ENCODE results near the gene KIF14. TPM values are rescaled to one million over a fixed set of nuclear protein-coding genes. Genes with fewer than 3 reads are reported as not detected.

The KIF14 gene
- total RNA-seq, 1 donor from 2014 or later = 60.2 TPM

GRCh38 chr1:200619894-200620272, 668 bp downstream of the KIF14 start:
- Histone ChIP-seq H2AFZ (replicated peaks) (peak overlapping the region; percentile 58), H3K4me1 (peaks cover 11% of the 10 kb centered on the region), H3K36me3 (peaks cover 15% of the 10 kb centered on the region), H3K27me3 (no peaks in the 10 kb centered on the region), H3K9ac (peak overlapping the region; percentile 71), H3K27ac (no peak overlapping the region), H3F3A (ENCODE audit: low read depth) (peaks cover 6% of the 10 kb centered on the region), H3K4me2 (peak overlapping the region; percentile 91), H3K9me3 (ENCODE audit: low read depth) (no peaks in the 10 kb centered on the region), H3K79me2 (ENCODE audit: low read depth) (peaks cover 46% of the 10 kb centered on the region), H4K20me1 (ENCODE audit: low read depth) (no peaks in the 10 kb centered on the region), H3K4me3 (peak overlapping the region; percentile 82)
- H3K36me3 Mint-ChIP-seq = peaks cover 16% of the 10 kb centered on the region
- H3K27me3 Mint-ChIP-seq (ENCODE audit: insufficient read depth, low read depth) = no peaks in the 10 kb centered on the region
- H3K4me3 Mint-ChIP-seq = peak overlapping the region; percentile 90
- no peaks in the 10 kb centered on the region for H3K9me3 Mint-ChIP-seq
- TF ChIP-seq EZH2 (IDR thresholded peaks at IDR 0.05) (no peak), EZH2phosphoT487 (IDR thresholded peaks at IDR 0.05) (no peak)
- TF ChIP-seq, protein P1, sequence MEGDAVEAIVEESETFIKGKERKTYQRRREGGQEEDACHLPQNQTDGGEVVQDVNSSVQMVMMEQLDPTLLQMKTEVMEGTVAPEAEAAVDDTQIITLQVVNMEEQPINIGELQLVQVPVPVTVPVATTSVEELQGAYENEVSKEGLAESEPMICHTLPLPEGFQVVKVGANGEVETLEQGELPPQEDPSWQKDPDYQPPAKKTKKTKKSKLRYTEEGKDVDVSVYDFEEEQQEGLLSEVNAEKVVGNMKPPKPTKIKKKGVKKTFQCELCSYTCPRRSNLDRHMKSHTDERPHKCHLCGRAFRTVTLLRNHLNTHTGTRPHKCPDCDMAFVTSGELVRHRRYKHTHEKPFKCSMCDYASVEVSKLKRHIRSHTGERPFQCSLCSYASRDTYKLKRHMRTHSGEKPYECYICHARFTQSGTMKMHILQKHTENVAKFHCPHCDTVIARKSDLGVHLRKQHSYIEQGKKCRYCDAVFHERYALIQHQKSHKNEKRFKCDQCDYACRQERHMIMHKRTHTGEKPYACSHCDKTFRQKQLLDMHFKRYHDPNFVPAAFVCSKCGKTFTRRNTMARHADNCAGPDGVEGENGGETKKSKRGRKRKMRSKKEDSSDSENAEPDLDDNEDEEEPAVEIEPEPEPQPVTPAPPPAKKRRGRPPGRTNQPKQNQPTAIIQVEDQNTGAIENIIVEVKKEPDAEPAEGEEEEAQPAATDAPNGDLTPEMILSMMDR (IDR thresholded peaks at IDR 0.05) = no peak
- no peak for DNase-seq (ENCODE audit: low spot score)
- H3K4me1 Mint-ChIP-seq = peaks cover 12% of the 10 kb centered on the region
- peak overlapping the region; percentile 54 for H3K27ac Mint-ChIP-seq

GRCh38 chr1:200610846-200611245, 9.7 kb downstream of the KIF14 start:
- no peaks in the 10 kb centered on the region for H3K4me1 ChIP-seq
- peaks cover 4% of the 10 kb centered on the region for H4K20me1 ChIP-seq (ENCODE audit: low read depth)
- DNase-seq (ENCODE audit: low spot score) = no peak
- no peaks in the 10 kb centered on the region for H3K27me3 ChIP-seq
- H2AFZ ChIP-seq (replicated peaks) = no peak overlapping the region
- H3K36me3 ChIP-seq = peaks cover 48% of the 10 kb centered on the region
- H3K27ac Mint-ChIP-seq = no peak overlapping the region
- H3K4me2 ChIP-seq = no peak overlapping the region
- no peaks in the 10 kb centered on the region for H3K79me2 ChIP-seq (ENCODE audit: low read depth)
- H3K9me3 Mint-ChIP-seq = no peaks in the 10 kb centered on the region
- H3K9me3 ChIP-seq (ENCODE audit: low read depth) = no peaks in the 10 kb centered on the region
- no peak overlapping the region for H3K4me3 Mint-ChIP-seq
- H3F3A ChIP-seq (ENCODE audit: low read depth) = peaks cover under 1% of the 10 kb centered on the region
- H3K9ac ChIP-seq = no peak overlapping the region
- H3K27ac ChIP-seq = no peak overlapping the region
- TF ChIP-seq, protein P1 (IDR thresholded peaks at IDR 0.05) = no peak
- peaks cover 6% of the 10 kb centered on the region for H3K4me1 Mint-ChIP-seq
- H3K4me3 ChIP-seq = no peak overlapping the region
- H3K36me3 Mint-ChIP-seq = peaks cover 32% of the 10 kb centered on the region
- H3K27me3 Mint-ChIP-seq (ENCODE audit: insufficient read depth, low read depth) = no peaks in the 10 kb centered on the region

- H3K36me3 Mint-ChIP-seq = peaks cover 23% of the 10 kb centered on the region
- H3K4me1 Mint-ChIP-seq = no peaks in the 10 kb centered on the region
- peaks cover 61% of the 10 kb centered on the region for H3K36me3 ChIP-seq
Measured at GRCh38 chr1:200602632-200603031, 17.9 kb downstream of the KIF14 start.

More at GRCh38 chr1:200602632-200603031, 17.9 kb downstream of the KIF14 start:
- H3K9me3 Mint-ChIP-seq = no peaks in the 10 kb centered on the region
- no peak overlapping the region for H2AFZ ChIP-seq (replicated peaks)
- H3K4me1 ChIP-seq = no peaks in the 10 kb centered on the region
- peaks cover 4% of the 10 kb centered on the region for H3F3A ChIP-seq (ENCODE audit: low read depth)
- H4K20me1 ChIP-seq (ENCODE audit: low read depth) = no peaks in the 10 kb centered on the region
- H3K4me2 ChIP-seq = no peak overlapping the region
- no peak for TF ChIP-seq EZH2phosphoT487 (IDR thresholded peaks at IDR 0.05)
- TF ChIP-seq, protein P1 (IDR thresholded peaks at IDR 0.05) = no peak
- no peak for TF ChIP-seq EZH2 (IDR thresholded peaks at IDR 0.05)
- no peak for DNase-seq (ENCODE audit: low spot score)
- H3K79me2 ChIP-seq (ENCODE audit: low read depth) = no peaks in the 10 kb centered on the region
- H3K4me3 Mint-ChIP-seq = no peak overlapping the region
- no peaks in the 10 kb centered on the region for H3K27me3 ChIP-seq
- H3K9me3 ChIP-seq (ENCODE audit: low read depth) = no peaks in the 10 kb centered on the region
- H3K27me3 Mint-ChIP-seq (ENCODE audit: insufficient read depth, low read depth) = peaks cover 4% of the 10 kb centered on the region
- H3K27ac Mint-ChIP-seq = no peak overlapping the region
- H3K4me3 ChIP-seq = no peak overlapping the region
- H3K9ac ChIP-seq = no peak overlapping the region
- no peak overlapping the region for H3K27ac ChIP-seq

Data from neural progenitor cell (in vitro differentiated cells).